ENCODE results near the gene TSTD2. TPM values are rescaled to one million over a fixed set of nuclear protein-coding genes. Genes with fewer than 3 reads are reported as not detected.
"Not testable (repeated sequence)": the region's sequence is repeated elsewhere in the genome, so short reads cannot be mapped to it uniquely, and the experiment has no call there.

TSTD2 gene
- polyA plus RNA-seq, 12 donors = 12.0 to 32.7 (median 23.2) TPM; not detected in 1

DNA sequence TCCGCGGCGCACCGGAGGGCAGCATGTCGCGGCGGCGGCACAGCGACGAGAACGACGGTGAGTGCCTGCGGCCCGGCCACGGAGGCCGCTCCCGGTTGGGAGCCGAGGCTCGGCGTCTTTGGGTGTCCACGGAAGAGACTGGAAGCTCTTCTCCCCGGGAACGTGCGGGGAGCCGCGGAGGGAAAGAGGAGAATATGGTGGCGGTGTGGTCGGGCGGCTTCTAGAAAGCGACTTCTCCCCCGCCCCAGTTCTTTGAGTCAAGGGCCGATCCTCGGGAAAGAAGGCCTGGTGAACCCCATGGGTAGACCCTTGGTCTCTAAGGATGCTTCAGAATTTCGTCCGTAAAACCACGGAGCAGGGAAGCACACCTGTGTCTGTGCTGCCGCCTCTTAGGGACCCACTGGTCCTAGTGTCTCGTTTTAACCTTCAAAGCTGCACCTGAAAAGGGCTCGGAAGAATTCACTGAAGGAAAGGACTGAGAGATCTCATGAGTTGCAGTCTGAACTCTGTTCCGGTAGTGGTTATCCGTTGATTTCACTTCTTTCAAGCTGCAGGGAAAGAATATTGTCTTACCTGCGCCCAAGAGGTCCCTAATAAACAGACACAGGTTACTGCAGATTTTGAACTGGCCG, 807 bp upstream of the TSTD2 start:
- no peak for DNase-seq

DNA sequence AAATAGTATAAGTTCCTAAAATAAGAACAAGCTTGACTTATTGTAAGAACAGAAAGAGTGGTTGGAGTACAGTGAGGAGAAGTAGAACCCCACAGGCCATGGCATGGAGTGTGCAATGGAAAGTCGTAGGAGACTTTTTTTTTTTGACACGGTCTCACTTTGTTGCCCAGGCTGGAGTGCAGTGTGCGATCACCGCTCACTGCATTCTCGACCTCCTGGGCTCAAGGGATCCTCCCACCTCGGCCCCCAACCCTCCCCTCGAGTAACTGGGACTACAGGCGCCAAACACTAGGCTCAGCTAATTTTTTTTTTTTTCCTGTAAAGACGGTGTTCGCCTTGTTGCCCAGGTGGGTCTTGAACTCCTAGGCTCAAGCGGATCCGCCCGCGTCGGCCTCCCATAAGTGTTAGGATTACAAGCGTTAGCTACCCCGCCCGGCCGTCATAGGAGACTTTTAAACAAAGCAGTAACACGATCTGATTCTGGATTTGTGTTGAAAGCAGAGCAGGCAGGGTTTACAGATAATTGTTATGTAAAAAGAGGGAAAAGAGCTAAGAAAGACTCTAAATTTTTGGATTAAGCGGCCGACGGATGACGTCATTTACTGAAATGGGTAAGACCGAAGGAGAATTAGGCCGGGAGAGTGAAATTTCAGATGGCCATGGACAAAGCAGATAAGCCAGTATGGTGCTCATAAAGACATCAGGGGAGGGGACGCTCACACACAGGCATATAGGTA, 752 bp downstream of the TSTD2 start:
- DNase-seq = no peak

GRCh38 chr9:97630591-97630990, 2.6 kb downstream of the TSTD2 start:
- no peak for DNase-seq

DNA sequence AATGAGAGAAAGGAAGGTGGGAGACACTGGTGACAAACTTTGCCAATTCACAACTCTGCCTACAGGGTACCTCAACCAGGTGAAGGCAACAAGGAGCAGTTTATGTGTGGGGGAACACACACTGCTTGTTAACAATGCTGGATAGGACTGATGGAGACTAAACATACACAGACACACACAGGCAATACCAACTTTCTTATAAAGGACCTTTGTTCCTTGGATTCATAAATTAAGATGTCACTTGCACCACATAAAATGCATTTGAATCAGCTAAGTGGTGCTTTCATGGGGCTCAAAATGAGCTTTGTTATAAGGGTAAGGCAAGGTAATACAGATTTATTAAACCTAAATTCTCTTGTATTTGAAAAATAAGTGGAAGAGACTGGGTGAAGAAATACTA, 4.0 kb downstream of the TSTD2 start:
- DNase-seq = no peak

DNA sequence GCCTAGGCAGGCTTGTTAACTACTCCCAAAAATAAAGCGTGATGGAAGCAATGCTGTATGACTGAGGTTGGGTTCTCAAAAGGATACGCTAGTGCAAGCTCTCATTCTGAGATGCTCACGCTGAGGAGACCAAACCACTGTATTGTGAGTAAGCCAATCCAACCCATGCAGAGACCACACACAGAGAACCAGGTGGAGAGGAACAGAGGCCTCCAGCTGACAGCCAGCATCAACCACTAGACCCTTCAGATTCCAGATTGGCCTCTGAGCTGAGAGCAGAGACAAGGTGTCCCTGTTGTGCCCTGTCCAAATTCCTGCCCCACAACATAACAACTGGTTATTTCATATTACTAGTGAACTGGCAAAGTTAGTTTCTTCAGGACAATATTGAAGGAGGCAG, 4.5 kb downstream of the TSTD2 start:
- no peak for DNase-seq

DNA sequence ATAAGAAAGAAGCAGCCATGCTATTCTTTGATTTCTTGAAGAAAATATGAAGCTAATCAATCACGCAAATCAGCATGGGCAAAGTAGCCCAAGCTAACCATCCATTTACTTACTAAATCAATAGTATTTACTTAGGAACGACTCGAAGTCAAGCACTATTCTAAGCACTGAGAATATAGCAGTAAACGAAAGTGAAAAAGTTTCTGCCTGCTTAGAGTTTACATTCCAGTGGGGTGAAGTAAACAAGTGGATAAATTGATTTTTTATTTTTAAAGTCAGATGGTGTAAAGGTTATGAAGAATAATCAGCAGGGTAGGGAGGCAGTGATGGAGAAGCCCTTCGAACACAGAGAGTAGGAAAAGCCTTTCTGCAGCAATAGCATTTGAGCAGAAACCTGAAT, 5.5 kb downstream of the TSTD2 start:
- no peak for DNase-seq

DNA sequence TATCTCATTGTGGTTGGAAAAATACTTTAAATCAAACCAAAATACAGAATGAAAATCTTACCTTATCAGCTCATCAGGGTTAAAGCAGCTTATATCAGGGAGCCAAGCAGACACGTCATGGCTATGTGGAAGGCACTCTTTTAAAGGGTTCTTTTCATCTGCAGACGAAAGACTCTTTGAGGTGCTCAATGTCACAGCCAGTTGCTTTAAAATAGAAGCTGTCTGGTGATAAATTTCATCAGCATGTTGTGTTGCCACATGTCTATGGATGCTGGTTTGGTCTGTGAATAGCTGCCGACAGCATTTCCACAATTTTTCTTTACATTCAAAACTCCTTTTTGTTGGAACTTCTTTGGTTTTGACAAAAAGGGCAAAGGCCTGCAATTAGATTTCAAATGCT, 7.5 kb downstream of the TSTD2 start:
- DNase-seq = no peak

- no peak for DNase-seq
Measured at GRCh38 chr9:97623946-97624345, 9.2 kb downstream of the TSTD2 start.

- not testable (repeated sequence) for DNase-seq
Measured at GRCh38 chr9:97622483-97622882, 10.7 kb downstream of the TSTD2 start.

DNA sequence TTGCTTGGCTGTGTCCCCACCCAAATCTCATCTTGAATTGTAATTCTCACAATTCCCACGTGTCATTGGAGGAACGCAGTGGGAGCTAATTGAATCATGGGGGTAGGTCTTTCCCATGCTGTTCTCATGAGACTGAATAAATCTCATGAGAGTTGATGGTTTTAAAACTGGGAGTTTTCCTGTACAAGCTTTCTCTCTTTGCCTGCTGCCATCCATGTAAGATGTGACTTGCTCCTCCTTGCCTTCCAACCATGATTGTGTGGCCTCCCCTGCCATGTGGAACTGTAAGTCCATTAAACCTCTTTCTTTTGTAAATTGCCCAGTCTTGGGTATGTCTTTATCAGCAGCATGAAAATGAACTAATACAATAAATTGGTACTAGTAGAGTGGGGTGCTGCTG, 13.1 kb downstream of the TSTD2 start:
- DNase-seq = not testable (repeated sequence)

- DNase-seq = no peak
Measured at GRCh38 chr9:97617939-97618416, 15.2 kb downstream of the TSTD2 start.

DNA sequence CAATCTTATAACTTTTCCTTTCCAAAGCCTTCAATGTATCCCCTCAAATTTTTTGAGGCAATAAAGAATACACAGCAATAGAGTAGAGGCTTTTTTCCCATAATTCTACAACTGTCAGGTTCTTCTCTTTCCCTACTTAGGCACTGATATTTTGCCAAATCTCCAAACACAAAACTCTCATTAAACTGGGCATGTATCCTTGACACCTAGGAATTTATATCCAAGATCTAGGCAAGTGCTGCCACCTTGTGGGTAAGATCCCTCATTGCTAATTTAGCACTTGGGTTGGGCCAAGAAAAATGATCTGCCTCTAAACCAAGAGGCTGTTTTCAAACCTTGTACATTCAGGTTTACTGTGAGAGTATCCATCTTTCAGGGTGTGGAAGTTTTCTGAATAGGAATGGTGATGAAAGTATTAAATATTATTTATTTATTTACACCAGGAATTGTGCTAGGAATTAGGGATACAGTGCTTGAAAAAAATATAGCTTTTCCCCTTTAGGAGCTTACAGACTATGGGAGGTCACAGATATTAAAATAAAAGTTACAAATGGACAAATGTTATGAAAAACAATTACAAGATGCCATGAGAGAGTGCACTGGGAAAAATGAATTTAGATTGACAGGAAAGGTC, 17.6 kb downstream of the TSTD2 start:
- peak; percentile 59 for DNase-seq

- no peak for DNase-seq
Measured at GRCh38 chr9:97604901-97605645, 28.1 kb downstream of the TSTD2 start.

DNA sequence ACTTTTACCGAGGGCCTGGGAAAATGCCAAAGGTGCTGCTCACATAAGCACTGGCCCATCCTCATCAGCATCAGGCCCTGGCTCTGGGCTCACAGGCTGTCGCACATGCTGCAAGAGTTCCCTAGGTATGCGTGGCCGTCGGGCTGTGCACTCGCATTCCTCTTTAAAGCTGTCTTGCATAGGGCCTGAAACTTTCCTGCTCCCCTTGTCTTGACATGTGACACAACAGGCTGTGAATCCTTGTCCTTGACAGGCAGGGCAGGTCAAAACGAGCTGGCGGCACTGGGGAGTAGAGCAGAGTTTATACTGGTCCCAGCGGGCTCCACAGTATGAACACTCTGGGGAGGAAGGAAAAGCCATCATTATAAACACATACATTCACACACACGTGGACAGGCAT, 30.7 kb downstream of the TSTD2 start:
- DNase-seq = no peak

DNA sequence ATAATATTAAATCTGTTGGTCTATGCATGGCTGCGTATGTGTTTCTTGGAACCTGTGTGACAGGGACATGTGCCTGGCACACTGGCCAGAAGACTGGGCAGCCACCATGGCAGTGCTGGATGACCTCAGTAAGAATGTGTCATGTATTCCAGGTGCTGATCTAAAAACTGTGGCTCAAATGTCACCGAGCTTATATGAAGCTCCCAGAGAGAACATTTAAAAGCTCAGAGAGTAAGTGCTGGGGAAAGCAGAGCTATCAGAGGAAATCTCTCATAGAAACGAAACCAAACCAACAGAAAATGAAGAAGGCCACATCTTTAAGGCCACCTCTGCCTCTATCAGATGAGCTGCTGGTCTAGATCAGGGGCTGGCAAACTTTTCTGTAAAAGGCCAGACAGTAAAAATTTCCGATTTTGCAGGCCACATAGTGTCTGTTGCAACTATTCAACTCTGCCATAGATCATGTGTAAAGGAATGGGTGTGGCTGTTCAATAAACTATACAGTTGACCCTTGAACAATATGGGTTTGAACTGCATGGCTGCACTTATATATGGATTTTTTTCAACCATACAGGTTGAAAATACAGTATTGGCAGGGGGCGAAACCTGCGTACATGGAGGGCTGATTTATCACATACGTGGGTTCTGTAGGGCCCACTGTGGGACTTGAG, 31.8 kb downstream of the TSTD2 start:
- DNase-seq = no peak

GRCh38 chr9:97600531-97601227, 32.5 kb downstream of the TSTD2 start:
- no peak for DNase-seq

DNA sequence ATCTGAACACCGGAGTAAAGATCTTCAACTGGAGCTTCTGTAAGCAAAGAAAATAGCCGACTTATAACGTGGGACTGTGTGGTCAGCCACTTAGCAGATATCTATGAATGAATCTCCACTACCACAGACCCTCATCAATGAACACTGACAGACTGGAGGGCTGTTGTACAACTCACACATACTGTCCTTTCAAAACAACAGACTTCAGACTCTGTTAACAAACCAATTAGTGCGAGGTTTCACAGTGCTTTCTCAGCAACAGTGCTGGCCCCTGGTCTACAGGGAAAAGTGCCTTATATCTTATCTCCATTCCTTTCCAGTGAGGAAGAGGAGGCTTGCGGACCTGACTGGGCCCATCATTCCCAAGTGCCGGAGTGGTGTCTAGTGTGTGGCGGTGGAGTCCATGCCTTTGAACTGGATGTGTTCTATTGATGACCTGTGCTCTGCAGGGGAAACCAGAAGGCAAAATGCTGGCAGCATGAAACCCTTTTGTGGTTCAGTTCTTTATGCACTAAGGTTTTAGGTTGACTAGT, 33.8 kb downstream of the TSTD2 start:
- DNase-seq = no peak

GRCh38 chr9:97598461-97599288, 34.5 kb downstream of the TSTD2 start:
- DNase-seq = peak; percentile 72

DNA sequence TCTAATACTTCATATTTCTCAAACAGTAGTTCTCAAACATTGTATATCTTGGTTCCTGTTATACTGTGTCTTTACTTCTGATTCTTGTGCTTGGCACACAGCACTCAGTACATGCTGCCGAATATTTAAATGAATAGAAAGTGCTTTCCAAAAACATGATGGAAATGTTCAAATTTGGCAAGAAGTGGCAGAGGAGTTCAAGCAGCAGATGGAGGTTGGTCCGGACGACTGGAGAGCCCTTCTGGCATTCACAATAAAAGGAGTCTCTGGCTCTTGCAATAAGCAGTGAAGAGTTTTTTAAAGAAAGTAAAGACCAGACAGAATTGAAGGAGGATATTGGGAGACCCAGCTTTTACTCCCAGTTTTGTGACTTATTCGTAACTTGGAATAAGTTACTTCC, 36.3 kb downstream of the TSTD2 start:
- no peak for DNase-seq

DNA sequence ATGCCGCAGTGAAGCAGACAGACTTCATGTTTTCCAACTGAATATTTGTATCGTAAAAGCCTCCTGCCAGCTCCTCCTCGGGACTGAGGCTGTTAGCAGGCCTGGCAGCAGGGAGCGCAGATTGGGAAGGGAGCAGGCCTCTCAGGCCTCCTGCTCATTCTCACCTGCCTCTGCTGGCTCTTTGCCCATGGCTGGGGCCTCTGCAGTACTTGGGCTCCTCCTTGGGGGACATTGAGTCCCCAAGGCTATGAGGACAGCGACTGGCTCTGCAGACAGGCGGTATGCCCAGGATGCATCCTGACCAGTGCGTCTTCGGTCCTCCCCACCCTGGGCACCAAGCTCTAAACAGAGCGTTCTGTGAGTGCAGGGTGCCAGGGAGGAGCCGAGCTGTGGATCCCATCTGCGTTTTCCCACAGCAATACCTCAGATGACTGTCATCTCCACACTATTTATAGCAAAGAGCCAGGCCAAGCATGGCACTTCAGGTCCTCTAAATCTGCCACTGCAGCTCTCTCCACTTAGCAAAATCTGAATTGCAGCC, 38.7 kb downstream of the TSTD2 start:
- no peak for DNase-seq

Measured in muscle of arm (tissue), 12 donors.